HEK293 (cell line): Measurements from ENCODE around the gene DBN1.

Source experiments
- CTCF ChIA-PET: fragments of 350-600 bp; formaldehyde crosslinking; extraction: SDS; loops from one replicate; lab custom pipeline; 2021; ENCODE audit warnings: antibody characterized with exemption; lab: Yijun Ruan, JAX
- POLR2A ChIA-PET: fragments of 300-600 bp; formaldehyde crosslinking; extraction: SDS; loops from one replicate; lab custom pipeline; 2020; ENCODE audit warnings: antibody characterized with exemption, inconsistent platforms; lab: Yijun Ruan, JAX
- H3K27ac ChIP-seq: fragments of 200-500 bp; sonication (Bioruptor generic); 2 replicates; pipeline ENCODE4 v1.5.1; 2014; ENCODE audit warnings: low read depth, low read length, control low read depth, inconsistent platforms; ENCODE audit errors: extremely low read depth
- H3K36me3 ChIP-seq, 2 experiments: fragments of 200-500 bp in 1 of 2; sonication (Bioruptor generic) in 1 of 2; 1 replicate in 1 of 2; 2 replicates in 1 of 2; pipeline ENCODE4 v1.5.1; 2014 to 2017; ENCODE audit warnings: inconsistent platforms in 2 of 2, low read length in 2 of 2; ENCODE audit not compliant: control insufficient read depth in 2 of 2, insufficient read depth in 1 of 2
- H3K4me1 ChIP-seq: fragments of 200-500 bp; sonication (Bioruptor generic); 2 replicates; pipeline ENCODE4 v1.5.1; 2014; ENCODE audit warnings: mild to moderate bottlenecking, low read length, inconsistent platforms; ENCODE audit not compliant: control insufficient read depth, insufficient read depth
- H3K4me3 ChIP-seq: 2 replicates; pipeline ENCODE4 v1.5.1; 2011; ENCODE audit warnings: low read depth, mild to moderate bottlenecking, control low read depth, low read length, moderate library complexity
- H3K9me3 ChIP-seq: fragments of 200-500 bp; sonication (Bioruptor generic); 2 replicates; pipeline ENCODE4 v1.5.1; 2014; ENCODE audit warnings: low read depth, low read length, inconsistent platforms; ENCODE audit not compliant: control insufficient read depth, insufficient read depth
- ATF2 ChIP-seq: fragments of 450-650 bp; formaldehyde crosslinking; IDR thresholded peaks from 2 replicates; pipeline ENCODE4 v1.5.1; 2016; ENCODE audit warnings: missing biosample characterization, missing genetic modification characterization, low read depth
- BCL11B ChIP-seq: fragments of 450-650 bp; formaldehyde crosslinking; IDR thresholded peaks from 2 replicates; pipeline ENCODE4 v1.5.1; 2016; ENCODE audit warnings: low read depth, missing biosample characterization, missing genetic modification characterization
- GFI1B ChIP-seq: fragments of 450-650 bp; formaldehyde crosslinking; IDR thresholded peaks from 2 replicates; pipeline ENCODE4 v1.5.1; 2016; ENCODE audit warnings: missing biosample characterization, missing genetic modification characterization
- GLIS2 ChIP-seq: fragments of 450-650 bp; formaldehyde crosslinking; IDR thresholded peaks from 2 replicates; pipeline ENCODE4 v1.5.1; 2016; ENCODE audit warnings: missing biosample characterization, missing genetic modification characterization
- TRIM28 ChIP-seq: IDR thresholded peaks from 2 replicates; pipeline ENCODE4 v1.6.1; 2011; ENCODE audit warnings: low read length, control low read depth, borderline replicate concordance
- YY1 ChIP-seq: fragments of 450-650 bp; formaldehyde crosslinking; IDR thresholded peaks from 2 replicates; pipeline ENCODE4 v1.5.1; 2018; ENCODE audit warnings: missing biosample characterization, missing genetic modification characterization
- ZBTB17 ChIP-seq: fragments of 450-650 bp; formaldehyde crosslinking; IDR thresholded peaks from 2 replicates; pipeline ENCODE4 v1.5.1; 2016; ENCODE audit warnings: missing biosample characterization, missing genetic modification characterization
- ZBTB7A ChIP-seq: fragments of 450-650 bp; formaldehyde crosslinking; IDR thresholded peaks from 2 replicates; pipeline ENCODE4 v1.5.1; 2016; ENCODE audit warnings: low read depth, missing biosample characterization, missing genetic modification characterization
- ZFP69B ChIP-seq: fragments of 450-650 bp; formaldehyde crosslinking; IDR thresholded peaks from 2 replicates; pipeline ENCODE4 v1.5.1; 2016; ENCODE audit warnings: missing biosample characterization, missing genetic modification characterization
- ZNF239 ChIP-seq: fragments of 450-650 bp; formaldehyde crosslinking; IDR thresholded peaks from 2 replicates; pipeline ENCODE4 v1.5.1; 2016; ENCODE audit warnings: missing biosample characterization, missing genetic modification characterization
- ZNF266 ChIP-seq: fragments of 450-650 bp; formaldehyde crosslinking; IDR thresholded peaks from 2 replicates; pipeline ENCODE4 v1.5.1; 2016; ENCODE audit warnings: missing biosample characterization, missing genetic modification characterization, low read depth
- ZNF416 ChIP-seq: fragments of 450-650 bp; formaldehyde crosslinking; IDR thresholded peaks from 2 replicates; pipeline ENCODE4 v1.5.1; 2016; ENCODE audit warnings: missing biosample characterization, missing genetic modification characterization
- ZNF514 ChIP-seq: fragments of 450-650 bp; formaldehyde crosslinking; IDR thresholded peaks from 2 replicates; pipeline ENCODE4 v1.5.1; 2016; ENCODE audit warnings: missing biosample characterization, missing genetic modification characterization
- ZNF560 ChIP-seq: fragments of 450-650 bp; formaldehyde crosslinking; IDR thresholded peaks from 2 replicates; pipeline ENCODE4 v1.5.1; 2017; ENCODE audit warnings: missing biosample characterization, missing genetic modification characterization, borderline replicate concordance
- ZNF571 ChIP-seq: fragments of 450-650 bp; formaldehyde crosslinking; IDR thresholded peaks from 2 replicates; pipeline ENCODE4 v1.5.0; 2017; ENCODE audit warnings: missing biosample characterization, missing genetic modification characterization
- ZNF654 ChIP-seq: fragments of 450-650 bp; formaldehyde crosslinking; IDR thresholded peaks from 2 replicates; pipeline ENCODE4 v1.5.1; 2016; ENCODE audit warnings: low read depth, missing biosample characterization, missing genetic modification characterization
- ZNF670 ChIP-seq: fragments of 450-650 bp; formaldehyde crosslinking; IDR thresholded peaks from 2 replicates; pipeline ENCODE4 v1.5.1; 2016; ENCODE audit warnings: missing biosample characterization, missing genetic modification characterization, low read depth
- ZNF76 ChIP-seq: fragments of 450-650 bp; formaldehyde crosslinking; IDR thresholded peaks from 2 replicates; pipeline ENCODE4; 2016; ENCODE audit warnings: low read depth, missing biosample characterization, missing genetic modification characterization, borderline replicate concordance
- ZNF837 ChIP-seq: fragments of 450-650 bp; formaldehyde crosslinking; IDR thresholded peaks from 2 replicates; pipeline ENCODE4 v1.5.1; 2016; ENCODE audit warnings: missing biosample characterization, missing genetic modification characterization
- ZSCAN16 ChIP-seq: fragments of 450-650 bp; formaldehyde crosslinking; IDR thresholded peaks from 2 replicates; pipeline ENCODE4 v1.5.1; 2016; ENCODE audit warnings: missing biosample characterization, missing genetic modification characterization
- ZSCAN18 ChIP-seq: fragments of 450-650 bp; formaldehyde crosslinking; IDR thresholded peaks from 2 replicates; pipeline ENCODE4 v1.5.1; 2016; ENCODE audit warnings: missing biosample characterization, missing genetic modification characterization
- TF ChIP-seq, protein P1 (sequence below): fragments of 450-650 bp; formaldehyde crosslinking; IDR thresholded peaks from 2 replicates; pipeline ENCODE4 v1.5.1; 2016; ENCODE audit warnings: missing biosample characterization, missing genetic modification characterization
- TF ChIP-seq, protein P2 (sequence below): fragments of 450-650 bp; formaldehyde crosslinking; IDR thresholded peaks from 2 replicates; pipeline ENCODE4 v1.5.1; 2017; ENCODE audit warnings: missing biosample characterization, missing genetic modification characterization

Gene DBN1

GRCh38 chr5:177514541-177514940 lies 41.1 kb upstream of the DBN1 start:
- H3K36me3 ChIP-seq = peaks cover 6 to 67% of the 10 kb centered on the region in 2 experiments
- CTCF ChIA-PET = interaction anchor here (1.0 to 1.1 kb wide), 2 partner anchors 13 to 34 kb away, joined by 3 to 7 read pairs; no protein-coding TSS in a partner anchor
- H3K4me3 ChIP-seq = no peak overlapping the region
- no peak overlapping the region for H3K27ac ChIP-seq
- TF ChIP-seq ZNF654 (tag by site-specific recombination) (no peak), ZNF670 (tag by site-specific recombination) (no peak), ZNF239 (tag by site-specific recombination) (no peak), ZFP69B (tag by site-specific recombination) (no peak), GFI1B (no peak), ZNF514 (no peak), ZNF837 (tag by site-specific recombination) (no peak), ZBTB7A (tag by site-specific recombination) (no peak), ZNF571 (no peak), TRIM28 (no peak), ZNF416 (no peak), ZNF76 (tag by site-specific recombination) (no peak), ZNF266 (tag by site-specific recombination) (no peak), ZNF560 (no peak), YY1 (no peak), ZBTB17 (tag by site-specific recombination) (no peak)
- TF ChIP-seq, protein P1, sequence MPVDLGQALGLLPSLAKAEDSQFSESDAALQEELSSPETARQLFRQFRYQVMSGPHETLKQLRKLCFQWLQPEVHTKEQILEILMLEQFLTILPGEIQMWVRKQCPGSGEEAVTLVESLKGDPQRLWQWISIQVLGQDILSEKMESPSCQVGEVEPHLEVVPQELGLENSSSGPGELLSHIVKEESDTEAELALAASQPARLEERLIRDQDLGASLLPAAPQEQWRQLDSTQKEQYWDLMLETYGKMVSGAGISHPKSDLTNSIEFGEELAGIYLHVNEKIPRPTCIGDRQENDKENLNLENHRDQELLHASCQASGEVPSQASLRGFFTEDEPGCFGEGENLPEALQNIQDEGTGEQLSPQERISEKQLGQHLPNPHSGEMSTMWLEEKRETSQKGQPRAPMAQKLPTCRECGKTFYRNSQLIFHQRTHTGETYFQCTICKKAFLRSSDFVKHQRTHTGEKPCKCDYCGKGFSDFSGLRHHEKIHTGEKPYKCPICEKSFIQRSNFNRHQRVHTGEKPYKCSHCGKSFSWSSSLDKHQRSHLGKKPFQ = no peak
- TF ChIP-seq, protein P2, sequence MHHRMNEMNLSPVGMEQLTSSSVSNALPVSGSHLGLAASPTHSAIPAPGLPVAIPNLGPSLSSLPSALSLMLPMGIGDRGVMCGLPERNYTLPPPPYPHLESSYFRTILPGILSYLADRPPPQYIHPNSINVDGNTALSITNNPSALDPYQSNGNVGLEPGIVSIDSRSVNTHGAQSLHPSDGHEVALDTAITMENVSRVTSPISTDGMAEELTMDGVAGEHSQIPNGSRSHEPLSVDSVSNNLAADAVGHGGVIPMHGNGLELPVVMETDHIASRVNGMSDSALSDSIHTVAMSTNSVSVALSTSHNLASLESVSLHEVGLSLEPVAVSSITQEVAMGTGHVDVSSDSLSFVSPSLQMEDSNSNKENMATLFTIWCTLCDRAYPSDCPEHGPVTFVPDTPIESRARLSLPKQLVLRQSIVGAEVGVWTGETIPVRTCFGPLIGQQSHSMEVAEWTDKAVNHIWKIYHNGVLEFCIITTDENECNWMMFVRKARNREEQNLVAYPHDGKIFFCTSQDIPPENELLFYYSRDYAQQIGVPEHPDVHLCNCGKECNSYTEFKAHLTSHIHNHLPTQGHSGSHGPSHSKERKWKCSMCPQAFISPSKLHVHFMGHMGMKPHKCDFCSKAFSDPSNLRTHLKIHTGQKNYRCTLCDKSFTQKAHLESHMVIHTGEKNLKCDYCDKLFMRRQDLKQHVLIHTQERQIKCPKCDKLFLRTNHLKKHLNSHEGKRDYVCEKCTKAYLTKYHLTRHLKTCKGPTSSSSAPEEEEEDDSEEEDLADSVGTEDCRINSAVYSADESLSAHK = no peak
- TF ChIP-seq, all 188 proteins: peak for 0
- POLR2A ChIA-PET = interaction anchor here (1.0 kb wide), 2 partner anchors 9 to 17 kb away, joined by 3 read pairs; partner anchors contain the start of gene PDLIM7
- Histone ChIP-seq H3K4me1 (no peaks in the 10 kb centered on the region; the same call in 1 of the 2 replicates), H3K9me3 (no peaks in the 10 kb centered on the region)

DNA sequence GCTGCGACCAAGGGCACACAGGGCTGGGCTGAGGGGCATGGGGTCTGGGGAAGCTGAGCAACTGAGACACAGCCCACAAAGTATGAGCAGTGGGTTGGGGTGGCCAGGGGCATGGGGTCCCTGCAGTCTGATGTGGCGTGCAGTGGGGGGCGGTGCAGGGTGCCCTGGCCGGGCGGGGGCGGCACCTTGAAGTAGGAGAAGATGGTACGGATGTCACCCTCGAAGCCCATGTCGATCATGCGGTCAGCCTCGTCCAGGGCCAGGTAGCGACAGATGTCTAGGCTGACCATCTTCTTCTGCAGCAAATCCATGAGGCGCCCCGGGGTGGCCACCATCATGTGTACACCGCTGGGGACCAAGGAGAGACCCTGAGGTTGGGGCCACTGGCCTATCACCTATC lies 40.1 kb upstream of the DBN1 start:
- ChIA-PET POLR2A (no interaction called here), CTCF (no interaction called here)
- Histone ChIP-seq H3K9me3 (no peaks in the 10 kb centered on the region), H3K4me1 (no peaks in the 10 kb centered on the region), H3K36me3 (peaks cover 6 to 73% of the 10 kb centered on the region in 2 experiments), H3K4me3 (no peak overlapping the region), H3K27ac (no peak overlapping the region)
- TF ChIP-seq GLIS2 (peak; percentile 21; the same call in 1 of the 2 replicates), ZSCAN16 (tag by site-specific recombination) (no peak)

DNA sequence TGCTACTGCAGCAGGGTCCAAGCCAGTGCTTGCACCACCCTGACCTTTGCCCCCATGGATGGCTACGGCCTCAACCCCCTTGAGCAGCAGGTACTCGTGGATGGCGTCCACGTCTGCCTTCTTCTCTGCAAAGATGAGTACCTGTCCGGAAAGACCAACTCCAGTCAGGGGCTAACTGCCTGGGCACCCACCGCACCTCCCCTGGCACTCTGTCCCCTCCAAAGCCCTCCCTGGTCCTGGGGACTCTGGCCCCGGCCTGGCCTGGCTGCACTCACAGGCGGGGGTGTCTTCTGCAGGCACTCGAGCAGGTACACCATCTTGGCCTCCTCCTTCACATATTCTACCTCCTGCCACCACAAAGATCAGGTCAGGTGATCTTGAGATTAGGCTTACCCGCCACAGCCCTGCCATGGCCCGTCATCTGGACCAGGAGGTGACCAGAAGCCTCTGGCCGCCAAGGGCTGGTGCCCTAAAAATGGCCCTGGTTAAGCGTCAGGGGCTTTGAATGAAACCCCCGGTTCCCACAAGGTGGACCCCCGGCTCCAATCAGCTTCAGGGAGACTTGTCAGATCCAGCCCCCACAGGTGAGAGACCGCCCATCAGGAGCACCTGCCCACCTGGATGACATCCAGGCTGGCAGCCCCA lies 39.4 kb upstream of the DBN1 start:
- POLR2A ChIA-PET = no interaction called here
- H3K36me3 ChIP-seq = peaks cover 6 to 74% of the 10 kb centered on the region in 2 experiments
- H3K4me1 ChIP-seq = no peaks in the 10 kb centered on the region
- TF ChIP-seq BCL11B (tag by site-specific recombination) (0 out of 2 replicates have a peak, but pooled peaks have one; percentile 36), TRIM28 (no peak), ATF2 (tag by site-specific recombination) (no peak), ZSCAN18 (tag by site-specific recombination) (no peak), ZNF416 (no peak)
- no peak overlapping the region for H3K27ac ChIP-seq
- CTCF ChIA-PET = no interaction called here
- no peak overlapping the region for H3K4me3 ChIP-seq
- no peaks in the 10 kb centered on the region for H3K9me3 ChIP-seq
